Spleen (tissue), 11 donors: ENCODE measurements around the gene UMOD. TPM values are rescaled to one million over a fixed set of nuclear protein-coding genes. Genes with fewer than 3 reads are reported as not detected.

Experiments used
- DNase-seq: peaks from one replicate; pipeline ENCODE4 v3.0.0-alpha.2; 2020
- H3K27ac ChIP-seq, 8 donors: fragments of 200-600 bp; sonication (generic) in 7 of 8; 1 replicate in 4 of 8; 2 replicates in 4 of 8; pipeline versions ENCODE4 v1.5.0 to v1.8.0; 2016 to 2021; ENCODE audit warnings: inconsistent platforms in 4 of 8, mild to moderate bottlenecking in 4 of 8, moderate library complexity in 1 of 8
- H3K27me3 ChIP-seq, 7 donors: fragments of 200-600 bp; sonication (generic) in 6 of 7; replicated peaks in 1 of 7; 1 replicate in 4 of 7; 2 replicates in 3 of 7; pipeline versions ENCODE4 v1.5.0 to v1.8.0; 2016 to 2021; ENCODE audit warnings: inconsistent platforms in 3 of 7, mild to moderate bottlenecking in 1 of 7
- H3K36me3 ChIP-seq, 6 donors: fragments of 200-600 bp; sonication (generic) in 5 of 6; 1 replicate in 4 of 6; 2 replicates in 2 of 6; pipeline versions ENCODE4 v1.5.0 to v1.8.0; 2016 to 2021; ENCODE audit warnings: inconsistent platforms in 2 of 6
- H3K4me1 ChIP-seq, 6 donors: fragments of 200-600 bp; sonication (generic) in 5 of 6; 1 replicate in 3 of 6; 2 replicates in 3 of 6; pipeline versions ENCODE4 v1.5.0 to v1.8.0; 2016 to 2021; ENCODE audit warnings: inconsistent platforms in 3 of 6
- H3K4me3 ChIP-seq, 8 donors: fragments of 200-600 bp; sonication (generic) in 7 of 8; 1 replicate in 4 of 8; 2 replicates in 4 of 8; pipeline versions ENCODE4 v1.5.0 to v1.8.0; 2016 to 2021; ENCODE audit warnings: inconsistent platforms in 4 of 8, mild to moderate bottlenecking in 4 of 8, moderate library complexity in 2 of 8
- H3K9me3 ChIP-seq, 8 donors: fragments of 200-600 bp; sonication (generic) in 7 of 8; 1 replicate in 4 of 8; 2 replicates in 4 of 8; pipeline versions ENCODE4 v1.5.0 to v1.8.0; 2016 to 2021; ENCODE audit warnings: inconsistent platforms in 4 of 8
- POLR2A ChIP-seq, 3 donors: fragments of 450-650 bp; IDR thresholded peaks; one replicate each; pipeline ENCODE4 v1.5.1; 2017; ENCODE audit warnings: antibody characterized with exemption in 3 of 3, mild to moderate bottlenecking in 1 of 3
- POLR2AphosphoS5 ChIP-seq, 3 donors: sonication (generic); formaldehyde crosslinking; IDR thresholded peaks; one replicate each; pipeline ENCODE4 v1.5.1; 2017; ENCODE audit warnings: antibody characterized with exemption in 3 of 3
- WGBS, 5 donors: extraction: QIAGEN DNeasy Blood & Tissue Kit in 3 of 5; methylation state at CpG; one replicate each; pipeline versions ENCODE4 v1.1.5 to v1.1.7; 2013 to 2018; 5-methylcytosine and 5-hydroxymethylcytosine counted together
- intact Hi-C: fragments of 100-400 bp; cut with DNase I; formaldehyde crosslinking; loops from one replicate; pipeline ENCODE4 v1.15.0; 2023; ENCODE audit warnings: low total_unique reads
- polyA plus RNA-seq, 3 donors: library from polyadenylated mRNA; stranded (reverse); fragments of 200-250 nt; gene quantifications; one replicate each; pipeline ENCODE4 v1.2.1, GENCODE V29; 2013
- total RNA-seq, 7 donors: library from RNA; depleted of rRNA in 3 of 7; stranded (reverse); fragments of >200 nt in 3 of 7; fragmentation: NEBNext Ultra II Directional in 4 of 7; extraction: Animal tissue kit (Norgen Biotek cat#: 25700) in 4 of 7; gene quantifications; one replicate each; pipeline versions ENCODE4 v1.1.0 to v1.2.1, GENCODE V29; 2016 to 2021
- TF ChIP-seq, protein P1 (sequence below), 11 experiments: fragments of 200-600 bp in 7 of 11; fragments of 450-650 bp in 4 of 11; sonication (generic) in 4 of 11; IDR thresholded peaks in 8 of 11; conservative IDR thresholded peaks in 3 of 11; 1 replicate in 7 of 11; 2 replicates in 4 of 11; pipeline versions ENCODE4 v1.4.0 to v1.8.0; 2016 to 2021; ENCODE audit warnings: antibody characterized with exemption in 11 of 11, inconsistent platforms in 4 of 11, mild to moderate bottlenecking in 1 of 11
- donor health status: healthy with polysubstance abuse.
- donor health status: DM: no; HTN: no; CAD: no; lungs with moderate emphysema.
- donor health status: DM: no; HTN: no; CAD: no.
- donor health status: Bipolar disorder and iron deficiency.
- donor health status: healthy.
- donor health status: DM: no; HTN: no; CAD: no.
- donor health status: DM: yes; HTN: yes; CAD: no.

UMOD gene
- total and polyA plus RNA-seq, 10 donors, result 0.17 TPM; not detected in 9

GRCh38 chr16:20332411-20332810 is 20.1 kb downstream of the UMOD start:
- no peaks in the 10 kb centered on the region for H3K36me3 ChIP-seq
- H3K27me3 ChIP-seq, result peaks cover 0 to 14% (median 0%) of the 10 kb centered on the region in 7 donors
- no peak for DNase-seq
- intact Hi-C loops, result no loop called here
- 80 to 86% (median 83%) methylated on average over 8 of the region's 8 CpGs for WGBS, 5 donors
- H3K27ac ChIP-seq, result no peak overlapping the region
- no peak overlapping the region for H3K4me3 ChIP-seq
- H3K4me1 ChIP-seq, result no peaks in the 10 kb centered on the region
- no peaks in the 10 kb centered on the region for H3K9me3 ChIP-seq
- no peak for TF ChIP-seq POLR2A (IDR thresholded peaks at IDR 0.05)
- TF ChIP-seq, protein P1, sequence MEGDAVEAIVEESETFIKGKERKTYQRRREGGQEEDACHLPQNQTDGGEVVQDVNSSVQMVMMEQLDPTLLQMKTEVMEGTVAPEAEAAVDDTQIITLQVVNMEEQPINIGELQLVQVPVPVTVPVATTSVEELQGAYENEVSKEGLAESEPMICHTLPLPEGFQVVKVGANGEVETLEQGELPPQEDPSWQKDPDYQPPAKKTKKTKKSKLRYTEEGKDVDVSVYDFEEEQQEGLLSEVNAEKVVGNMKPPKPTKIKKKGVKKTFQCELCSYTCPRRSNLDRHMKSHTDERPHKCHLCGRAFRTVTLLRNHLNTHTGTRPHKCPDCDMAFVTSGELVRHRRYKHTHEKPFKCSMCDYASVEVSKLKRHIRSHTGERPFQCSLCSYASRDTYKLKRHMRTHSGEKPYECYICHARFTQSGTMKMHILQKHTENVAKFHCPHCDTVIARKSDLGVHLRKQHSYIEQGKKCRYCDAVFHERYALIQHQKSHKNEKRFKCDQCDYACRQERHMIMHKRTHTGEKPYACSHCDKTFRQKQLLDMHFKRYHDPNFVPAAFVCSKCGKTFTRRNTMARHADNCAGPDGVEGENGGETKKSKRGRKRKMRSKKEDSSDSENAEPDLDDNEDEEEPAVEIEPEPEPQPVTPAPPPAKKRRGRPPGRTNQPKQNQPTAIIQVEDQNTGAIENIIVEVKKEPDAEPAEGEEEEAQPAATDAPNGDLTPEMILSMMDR (IDR thresholded peaks at IDR 0.05 in 8 of 11, conservative IDR thresholded peaks at IDR 0.05 in 3 of 11), result no peak
- TF ChIP-seq POLR2AphosphoS5 (IDR thresholded peaks at IDR 0.05), result no peak

- no peak for TF ChIP-seq POLR2AphosphoS5 (IDR thresholded peaks at IDR 0.05)
- no peak for TF ChIP-seq POLR2A (IDR thresholded peaks at IDR 0.05)
- TF ChIP-seq, protein P1 (IDR thresholded peaks at IDR 0.05 in 8 of 11, conservative IDR thresholded peaks at IDR 0.05 in 3 of 11), result no peak
- intact Hi-C loops, result no loop called here
- Histone ChIP-seq H3K27ac (no peak overlapping the region), H3K27me3 (peaks cover 0 to 10% (median 0%) of the 10 kb centered on the region in 7 donors), H3K4me1 (no peaks in the 10 kb centered on the region), H3K9me3 (no peaks in the 10 kb centered on the region), H3K36me3 (no peaks in the 10 kb centered on the region), H3K4me3 (no peak overlapping the region)
- DNase-seq, result no peak
- WGBS, 5 donors, result 80 to 91% (median 87%) methylated on average over 5 of the region's 5 CpGs
Observed at GRCh38 chr16:20331635-20332034, 20.9 kb downstream of the UMOD start.

DNA sequence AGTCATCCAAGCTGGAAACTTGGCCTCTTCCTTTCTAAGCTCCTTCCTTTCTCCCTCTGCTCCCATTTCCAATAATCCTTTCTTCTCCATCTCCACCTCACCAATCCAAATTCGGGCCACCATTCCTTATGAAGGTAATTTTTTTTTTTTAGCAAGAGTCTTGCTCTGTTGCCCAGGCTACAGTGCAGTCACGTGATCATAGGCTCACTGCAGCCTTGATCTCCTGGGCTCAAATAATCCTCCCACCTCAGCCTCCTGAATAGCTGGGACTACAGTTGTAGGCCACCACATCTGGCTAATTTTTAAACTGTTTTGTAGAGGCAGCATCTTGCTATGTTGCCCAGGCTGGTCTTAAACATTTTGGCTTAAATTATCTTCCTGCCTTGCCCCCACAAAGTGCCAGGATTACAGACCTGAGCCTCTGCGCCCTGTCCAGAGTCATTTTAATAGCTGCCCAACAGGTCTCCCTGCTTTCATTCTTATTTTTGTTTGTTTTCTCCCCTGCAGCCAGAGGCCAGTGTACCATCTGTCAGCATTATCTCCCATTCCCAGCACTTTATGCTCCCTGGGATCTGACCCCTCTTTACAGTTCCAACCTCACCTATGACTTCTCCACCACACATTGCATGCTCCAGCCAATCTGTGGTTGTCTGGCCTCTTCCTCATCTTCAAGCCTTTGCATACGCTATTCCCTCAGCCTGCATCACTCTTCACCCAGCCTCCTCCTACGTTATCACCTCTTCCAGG is 22.9 kb downstream of the UMOD start:
- WGBS, 5 donors, result 71 to 83% (median 73%) methylated on average over 5 of the region's 5 CpGs
- Histone ChIP-seq H3K36me3 (no peaks in the 10 kb centered on the region), H3K27me3 (peaks cover 0 to 11% (median 0%) of the 10 kb centered on the region in 7 donors), H3K4me1 (no peaks in the 10 kb centered on the region), H3K27ac (no peak overlapping the region), H3K4me3 (no peak overlapping the region), H3K9me3 (no peaks in the 10 kb centered on the region)
- TF ChIP-seq POLR2A (IDR thresholded peaks at IDR 0.05), result no peak
- DNase-seq, result no peak
- intact Hi-C loops, result no loop called here

GRCh38 chr16:20327444-20328041 is 25.0 kb downstream of the UMOD start, which contains the start of gene GP2:
GP2 (minus strand) TSS chr16:20327513; CDS start chr16:20326431, 1,082 bp downstream.
- 76 to 84% (median 78%) methylated on average over 7 of the region's 7 CpGs for WGBS, 5 donors
- H3K4me3 ChIP-seq, result no peak within 1 kb of the TSS
- intact Hi-C loops, result no loop called here
- no peak within 1 kb of the TSS for H3K27ac ChIP-seq
- no peaks in the 10 kb centered on the region for H3K36me3 ChIP-seq
- H3K9me3 ChIP-seq, result no peaks in the 10 kb centered on the region
- no peak for DNase-seq
- H3K4me1 ChIP-seq, result no peaks in the 10 kb centered on the region
- H3K27me3 ChIP-seq, result peaks cover 0 to 12% (median 0%) of the 10 kb centered on the region in 7 donors
- TF ChIP-seq, protein P1 (IDR thresholded peaks at IDR 0.05 in 8 of 11, conservative IDR thresholded peaks at IDR 0.05 in 3 of 11), result no peak
- TF ChIP-seq POLR2A (IDR thresholded peaks at IDR 0.05) (no peak), POLR2AphosphoS5 (IDR thresholded peaks at IDR 0.05) (no peak)
